Measurements from ENCODE around the gene TUBAL3. TPM values are rescaled to one million over a fixed set of nuclear protein-coding genes. Genes with fewer than 3 reads are reported as not detected.
"Not testable (repeated sequence)": the region's sequence is repeated elsewhere in the genome, so short reads cannot be mapped to it uniquely, and the experiment has no call there.

The TUBAL3 gene
- total RNA-seq, 2 experiments from 2014 or later, result not detected

GRCh38 chr10:5400468-5401240 is 4.0 kb downstream of the TUBAL3 start:
- no peak for DNase-seq
- POLR2A ChIA-PET, result no interaction called here
- CTCF ChIA-PET, result interaction anchor here (0.7 to 1.0 kb wide), 2 partner anchors 8 to 33 kb away, joined by 3 read pairs; no protein-coding TSS in a partner anchor
- Mint-ChIP-seq H3K27ac (no peak overlapping the region), H3K36me3 (ENCODE audit: low read depth) (no peaks in the 10 kb centered on the region), H3K4me3 (no peak overlapping the region), H3K9me3 (ENCODE audit: low read depth) (no peaks in the 10 kb centered on the region), H3K27me3 (peaks cover 8% of the 10 kb centered on the region), H3K4me1 (no peaks in the 10 kb centered on the region)
- no peak for ATAC-seq
- intact Hi-C loops (cut with DNase I, micrococcal nuclease), result no loop called here

DNA sequence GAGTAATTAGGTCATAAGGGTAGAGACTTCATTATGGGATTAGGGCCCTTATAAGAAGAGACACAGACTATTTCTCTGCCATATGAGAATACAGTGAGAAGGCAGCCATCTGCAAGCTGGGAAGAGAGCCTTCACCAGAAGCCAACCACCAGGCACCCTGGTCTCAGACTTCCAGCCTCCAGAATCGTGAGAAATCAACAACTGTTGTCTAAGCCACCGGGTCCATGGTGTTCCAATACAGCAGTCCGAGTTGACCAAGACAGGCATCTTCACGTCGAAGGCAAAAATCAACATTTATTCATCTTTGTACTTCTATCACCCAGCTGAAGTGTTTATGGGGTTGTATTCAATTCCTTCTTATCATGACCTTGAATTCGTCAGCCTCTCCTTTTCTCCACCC is 5.3 kb downstream of the TUBAL3 start:
- Mint-ChIP-seq H3K4me1 (no peaks in the 10 kb centered on the region), H3K27ac (no peak overlapping the region), H3K9me3 (ENCODE audit: low read depth) (no peaks in the 10 kb centered on the region), H3K4me3 (no peak overlapping the region), H3K27me3 (peaks cover 8% of the 10 kb centered on the region), H3K36me3 (ENCODE audit: low read depth) (no peaks in the 10 kb centered on the region)
- intact Hi-C loops (cut with DNase I, micrococcal nuclease), result no loop called here
- ATAC-seq (no peak), DNase-seq (no peak)
- ChIA-PET POLR2A (no interaction called here), CTCF (interaction anchor here (1.0 kb wide), 1 partner anchor 9 kb away, joined by 3 read pairs; no protein-coding TSS in a partner anchor)

GRCh38 chr10:5396556-5397300 is 7.9 kb downstream of the TUBAL3 start:
- ChIA-PET CTCF (interaction anchor here (0.7 to 1.1 kb wide), 2 partner anchors 13 to 28 kb away, joined by 4 read pairs; no protein-coding TSS in a partner anchor), POLR2A (interaction anchor here (0.6 kb wide), 1 partner anchor 238 kb away, joined by 3 read pairs; no protein-coding TSS in a partner anchor)
- Mint-ChIP-seq H3K9me3 (ENCODE audit: low read depth) (peaks cover under 1% of the 10 kb centered on the region), H3K27me3 (peaks cover 8% of the 10 kb centered on the region), H3K4me1 (no peaks in the 10 kb centered on the region), H3K36me3 (ENCODE audit: low read depth) (no peaks in the 10 kb centered on the region), H3K27ac (no peak overlapping the region), H3K4me3 (no peak overlapping the region)
- intact Hi-C loops (cut with DNase I, micrococcal nuclease), result no loop called here
- DNase-seq, result no peak
- ATAC-seq, result no peak

DNA sequence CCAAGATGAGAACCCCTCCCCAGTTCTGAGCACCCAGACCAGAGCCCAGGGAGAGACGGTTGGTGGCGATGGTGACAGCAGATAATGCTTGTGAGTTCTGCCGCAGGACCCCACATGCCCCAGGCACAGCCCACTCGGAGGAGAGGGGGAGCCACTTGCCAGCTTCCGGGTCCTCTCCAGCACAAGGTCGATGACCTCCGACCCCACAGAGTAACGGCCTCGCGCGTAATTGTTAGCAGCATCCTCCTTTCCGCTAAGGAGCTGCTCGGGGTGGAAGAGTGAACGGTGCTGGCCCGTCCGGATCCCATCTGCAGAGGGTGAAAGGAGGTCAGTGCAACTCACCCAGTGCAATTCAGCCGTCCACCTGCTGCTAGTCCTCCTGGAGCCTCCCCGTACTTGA is 9.5 kb downstream of the TUBAL3 start:
- no peaks in the 10 kb centered on the region for H3K4me1 Mint-ChIP-seq
- no peaks in the 10 kb centered on the region for H3K36me3 Mint-ChIP-seq (ENCODE audit: low read depth)
- POLR2A ChIA-PET, result no interaction called here
- peaks cover 8% of the 10 kb centered on the region for H3K27me3 Mint-ChIP-seq
- CTCF ChIA-PET, result no interaction called here
- peaks cover 15% of the 10 kb centered on the region for H3K9me3 Mint-ChIP-seq (ENCODE audit: low read depth)
- ATAC-seq (no peak), DNase-seq (no peak)
- intact Hi-C loops (cut with DNase I, micrococcal nuclease), result no loop called here
- no peak overlapping the region for H3K4me3 Mint-ChIP-seq
- H3K27ac Mint-ChIP-seq, result no peak overlapping the region

GRCh38 chr10:5393529-5393928 is 11.1 kb downstream of the TUBAL3 start:
- ATAC-seq (no peak), DNase-seq (no peak)
- ChIA-PET CTCF (interaction anchor here (0.7 to 2.2 kb wide), 3 partner anchors 10 to 503 kb away, joined by 3 to 5 read pairs (median 3); no protein-coding TSS in a partner anchor), POLR2A (no interaction called here)
- H3K36me3 Mint-ChIP-seq (ENCODE audit: low read depth), result no peaks in the 10 kb centered on the region
- no peak overlapping the region for H3K4me3 Mint-ChIP-seq
- intact Hi-C loops (cut with DNase I, micrococcal nuclease), result no loop called here
- no peak overlapping the region for H3K27ac Mint-ChIP-seq
- H3K4me1 Mint-ChIP-seq, result no peaks in the 10 kb centered on the region
- H3K9me3 Mint-ChIP-seq (ENCODE audit: low read depth), result peaks cover 25% of the 10 kb centered on the region
- H3K27me3 Mint-ChIP-seq, result peaks cover 8% of the 10 kb centered on the region

- H3K4me1 Mint-ChIP-seq, result no peaks in the 10 kb centered on the region
- no peaks in the 10 kb centered on the region for H3K36me3 Mint-ChIP-seq (ENCODE audit: low read depth)
- peaks cover 28% of the 10 kb centered on the region for H3K9me3 Mint-ChIP-seq (ENCODE audit: low read depth)
- H3K27ac Mint-ChIP-seq, result no peak overlapping the region
- DNase-seq, result no peak
- intact Hi-C loops (cut with DNase I, micrococcal nuclease), result no loop called here
- POLR2A ChIA-PET, result interaction anchor here (0.9 kb wide), 1 partner anchor 13 kb away, joined by 7 read pairs; the partner anchor contains the start of gene TUBAL3
- H3K27me3 Mint-ChIP-seq, result peaks cover 6% of the 10 kb centered on the region
- no peak overlapping the region for H3K4me3 Mint-ChIP-seq
- CTCF ChIA-PET, result interaction anchor here (0.7 to 2.2 kb wide), 3 partner anchors 8 to 32 kb away, joined by 3 to 5 read pairs (median 4); partner anchors contain the start of gene TUBAL3
- ATAC-seq, result no peak
Measured at GRCh38 chr10:5391790-5392189, 12.8 kb downstream of the TUBAL3 start.

GRCh38 chr10:5390607-5391205 is 13.9 kb downstream of the TUBAL3 start:
- CTCF ChIA-PET, result interaction anchor here (0.7 kb wide), 1 partner anchor 233 kb away, joined by 3 read pairs; no protein-coding TSS in a partner anchor
- no peak overlapping the region for H3K4me3 Mint-ChIP-seq
- intact Hi-C loops (cut with DNase I, micrococcal nuclease), result no loop called here
- H3K27me3 Mint-ChIP-seq, result peaks cover 4% of the 10 kb centered on the region
- no peak for DNase-seq
- H3K4me1 Mint-ChIP-seq, result no peaks in the 10 kb centered on the region
- no peaks in the 10 kb centered on the region for H3K36me3 Mint-ChIP-seq (ENCODE audit: low read depth)
- no peak for ATAC-seq
- peaks cover 28% of the 10 kb centered on the region for H3K9me3 Mint-ChIP-seq (ENCODE audit: low read depth)
- no peak overlapping the region for H3K27ac Mint-ChIP-seq
- POLR2A ChIA-PET, result no interaction called here

GRCh38 chr10:5387169-5387568 is 17.5 kb downstream of the TUBAL3 start:
- no peak overlapping the region for H3K27ac Mint-ChIP-seq
- ATAC-seq (peak; percentile 60), DNase-seq (no peak)
- no peak overlapping the region for H3K4me3 Mint-ChIP-seq
- peaks cover 28% of the 10 kb centered on the region for H3K9me3 Mint-ChIP-seq (ENCODE audit: low read depth)
- intact Hi-C loops (cut with DNase I, micrococcal nuclease), result no loop called here
- H3K4me1 Mint-ChIP-seq, result no peaks in the 10 kb centered on the region
- ChIA-PET CTCF (interaction anchor here (0.9 to 1.6 kb wide), 3 partner anchors 17 to 537 kb away, joined by 3 to 8 read pairs (median 4); partner anchors contain the start of gene TUBAL3), POLR2A (no interaction called here)
- peaks cover 4% of the 10 kb centered on the region for H3K27me3 Mint-ChIP-seq
- H3K36me3 Mint-ChIP-seq (ENCODE audit: low read depth), result no peaks in the 10 kb centered on the region

DNA sequence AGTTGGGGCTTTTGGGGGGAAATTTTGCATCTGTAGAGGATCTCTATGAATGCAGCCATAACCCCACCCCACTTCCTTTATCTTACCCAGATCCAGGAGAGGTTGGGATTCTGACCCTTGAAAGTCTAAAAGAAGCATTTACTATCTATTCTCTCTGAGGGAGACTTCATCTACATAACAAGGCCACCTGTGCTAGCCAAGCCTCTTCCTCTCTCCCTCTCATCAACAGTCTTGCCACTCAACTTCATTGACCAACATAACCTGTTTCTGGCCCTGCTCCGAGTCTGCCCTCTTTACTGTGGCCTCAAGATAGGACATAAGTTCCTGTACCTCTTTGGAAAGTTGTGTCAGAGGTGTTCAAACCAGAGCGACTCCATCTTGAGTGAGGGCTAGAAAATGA is 19.4 kb downstream of the TUBAL3 start:
- CTCF ChIA-PET, result interaction anchor here (0.6 kb wide), 1 partner anchor 291 kb away, joined by 3 read pairs; no protein-coding TSS in a partner anchor
- Mint-ChIP-seq H3K36me3 (ENCODE audit: low read depth) (no peaks in the 10 kb centered on the region), H3K4me1 (no peaks in the 10 kb centered on the region), H3K27me3 (peaks cover 4% of the 10 kb centered on the region), H3K9me3 (ENCODE audit: low read depth) (peaks cover 14% of the 10 kb centered on the region), H3K4me3 (no peak overlapping the region), H3K27ac (no peak overlapping the region)
- POLR2A ChIA-PET, result no interaction called here
- intact Hi-C loops (cut with DNase I, micrococcal nuclease), result no loop called here
- DNase-seq (no peak), ATAC-seq (no peak)

DNA sequence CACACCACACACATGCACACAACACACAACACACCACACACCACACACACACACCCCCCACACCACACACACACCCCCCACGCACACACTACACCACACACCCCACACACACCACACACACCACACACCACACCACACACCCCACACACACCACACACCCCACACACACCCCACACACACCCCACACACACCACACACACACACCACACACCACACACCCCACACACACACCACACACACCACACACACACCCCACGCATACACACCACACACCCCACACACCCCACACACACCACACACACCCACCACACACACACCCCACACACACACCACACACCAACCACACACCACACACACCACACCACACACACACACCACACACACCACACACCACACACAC is 23.4 kb downstream of the TUBAL3 start:
- ATAC-seq (no peak), DNase-seq (no peak)
- Mint-ChIP-seq H3K36me3 (ENCODE audit: low read depth) (no peaks in the 10 kb centered on the region), H3K4me3 (no peak overlapping the region), H3K4me1 (no peaks in the 10 kb centered on the region), H3K9me3 (ENCODE audit: low read depth) (peaks cover 5% of the 10 kb centered on the region), H3K27me3 (no peaks in the 10 kb centered on the region), H3K27ac (no peak overlapping the region)
- ChIA-PET POLR2A (no interaction called here), CTCF (interaction anchor here (0.5 to 2.1 kb wide), 5 partner anchors 17 to 566 kb away, joined by 3 to 6 read pairs (median 3); partner anchors contain the start of gene TUBAL3)
- intact Hi-C loops (cut with DNase I, micrococcal nuclease), result loop anchor here in 1 of 2 experiments (5.0 kb wide), 1 partner anchor 289 kb away; the partner anchor contains the start of gene AKR1C3

GRCh38 chr10:5380395-5380794 is 24.2 kb downstream of the TUBAL3 start:
- POLR2A ChIA-PET; H3K9me3 Mint-ChIP-seq (ENCODE audit: low read depth); H3K4me3 Mint-ChIP-seq; H3K27ac Mint-ChIP-seq; H3K36me3 Mint-ChIP-seq (ENCODE audit: low read depth); ATAC-seq; H3K27me3 Mint-ChIP-seq; DNase-seq; H3K4me1 Mint-ChIP-seq: not testable (repeated sequence)
- CTCF ChIA-PET, result interaction anchor here (0.5 to 2.1 kb wide), 8 partner anchors 12 to 565 kb away, joined by 3 to 6 read pairs (median 3); partner anchors contain the start of gene TUBAL3
- intact Hi-C loops (cut with DNase I, micrococcal nuclease), result loop anchor here in 1 of 2 experiments (5.0 kb wide), 1 partner anchor 288 kb away; the partner anchor contains the start of gene AKR1C3
